GM12892 (cell line): ENCODE measurements around the gene MCC.

ENCODE experiments used
- POLR2A ChIP-seq: IDR thresholded peaks from 2 replicates; pipeline ENCODE4 v1.6.1; 2011; ENCODE audit warnings: low read depth, low read length, control low read depth
- POLR2AphosphoS5 ChIP-seq: IDR thresholded peaks from 2 replicates; pipeline ENCODE4 v1.6.1; 2011; ENCODE audit warnings: low read depth, low read length, control low read depth
- TAF1 ChIP-seq: IDR thresholded peaks from 2 replicates; pipeline ENCODE4 v1.6.1; 2011; ENCODE audit warnings: low read depth, mild to moderate bottlenecking, control low read depth, low read length, borderline replicate concordance

DNA sequence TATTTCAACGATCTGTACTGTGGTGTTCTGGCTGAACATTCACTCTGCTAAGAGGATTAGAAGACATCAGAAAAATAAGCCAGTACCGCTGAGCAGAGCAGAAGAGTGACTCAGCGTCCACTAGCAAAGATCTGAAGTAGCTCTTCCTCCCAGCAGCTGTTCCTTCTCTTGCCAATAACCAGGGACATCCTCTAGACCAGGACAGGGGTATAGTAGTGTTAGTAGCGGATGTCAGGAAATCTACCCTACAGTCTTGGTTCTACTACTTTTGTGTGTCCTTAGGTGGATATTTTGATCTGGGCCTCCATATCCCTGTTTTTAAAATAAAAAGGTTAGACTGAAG is 157.1 kb downstream of the MCC start:
- TF ChIP-seq POLR2AphosphoS5, result no peak
- no peak for TF ChIP-seq POLR2A
- no peak for TF ChIP-seq TAF1
